ENCODE measurements around the gene FXR1. TPM values are rescaled to one million over a fixed set of nuclear protein-coding genes. Genes with fewer than 3 reads are reported as not detected.
A peak's percentile ranks its signal among the peaks of the same experiment; 100 is the strongest.

Gene FXR1
- total and polyA plus RNA-seq, 2 of the 4 experiments (the other 2 are of a cell fraction), result 110 to 182 TPM

DNA sequence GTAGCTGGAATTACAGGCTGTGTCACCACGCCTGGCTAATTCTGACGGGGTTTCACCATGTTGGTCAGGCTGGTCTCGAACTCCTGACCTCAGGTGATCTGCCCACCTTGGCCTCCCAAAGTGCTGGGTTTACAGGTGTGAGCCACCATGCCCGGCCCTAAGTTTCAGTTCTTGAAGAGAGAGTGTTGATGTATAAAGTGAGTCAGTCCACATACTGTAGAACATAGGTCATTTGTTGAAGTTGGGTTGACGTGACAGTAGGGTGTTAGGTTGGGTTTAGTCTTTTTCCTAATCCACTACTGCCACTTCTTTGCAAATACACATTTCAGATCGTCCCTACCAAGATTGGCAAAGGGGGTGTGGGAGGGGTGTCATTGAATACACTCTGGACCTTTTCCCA lies 61.8 kb downstream of the FXR1 start:
- H3K14ac ChIP-seq (replicated peaks; ENCODE audit: low read depth, low read length), result no peak overlapping the region
- H2BK120ac ChIP-seq (ENCODE audit: low read depth, low read length), result no peak overlapping the region
- 0 out of 2 replicates have a peak, but pooled peaks cover 4% of the 10 kb centered on the region for H3K9me1 ChIP-seq (ENCODE audit: insufficient read depth, low read length)
- H4K20me1 ChIP-seq (ENCODE audit: insufficient read depth, low read length), result no peaks in the 10 kb centered on the region
- TF ChIP-seq, protein P1, sequence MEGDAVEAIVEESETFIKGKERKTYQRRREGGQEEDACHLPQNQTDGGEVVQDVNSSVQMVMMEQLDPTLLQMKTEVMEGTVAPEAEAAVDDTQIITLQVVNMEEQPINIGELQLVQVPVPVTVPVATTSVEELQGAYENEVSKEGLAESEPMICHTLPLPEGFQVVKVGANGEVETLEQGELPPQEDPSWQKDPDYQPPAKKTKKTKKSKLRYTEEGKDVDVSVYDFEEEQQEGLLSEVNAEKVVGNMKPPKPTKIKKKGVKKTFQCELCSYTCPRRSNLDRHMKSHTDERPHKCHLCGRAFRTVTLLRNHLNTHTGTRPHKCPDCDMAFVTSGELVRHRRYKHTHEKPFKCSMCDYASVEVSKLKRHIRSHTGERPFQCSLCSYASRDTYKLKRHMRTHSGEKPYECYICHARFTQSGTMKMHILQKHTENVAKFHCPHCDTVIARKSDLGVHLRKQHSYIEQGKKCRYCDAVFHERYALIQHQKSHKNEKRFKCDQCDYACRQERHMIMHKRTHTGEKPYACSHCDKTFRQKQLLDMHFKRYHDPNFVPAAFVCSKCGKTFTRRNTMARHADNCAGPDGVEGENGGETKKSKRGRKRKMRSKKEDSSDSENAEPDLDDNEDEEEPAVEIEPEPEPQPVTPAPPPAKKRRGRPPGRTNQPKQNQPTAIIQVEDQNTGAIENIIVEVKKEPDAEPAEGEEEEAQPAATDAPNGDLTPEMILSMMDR (conservative IDR thresholded peaks at IDR 0.05; ENCODE audit: low read depth, low read length), result no peak
- no peaks in the 10 kb centered on the region for H3K27me3 ChIP-seq (ENCODE audit: control insufficient read depth, insufficient read depth, low read length)
- no peak overlapping the region for H2BK20ac ChIP-seq (ENCODE audit: low read depth, low read length)
- no peak for ATAC-seq (ENCODE audit: low read depth)
- no peak overlapping the region for H4K5ac ChIP-seq (ENCODE audit: low read depth, low read length)
- intact Hi-C loops (cut with micrococcal nuclease), result loop anchor here (5.0 to 10.0 kb wide), 2 partner anchors 42 to 359 kb away; no protein-coding TSS in a partner anchor
- no peak overlapping the region for H3K23ac ChIP-seq (ENCODE audit: low read depth, low read length)
- no peak overlapping the region for H2AFZ ChIP-seq (replicated peaks; ENCODE audit: low read length, poor library complexity)
- no peak overlapping the region for H2BK15ac ChIP-seq (ENCODE audit: low read depth, low read length)
- H4K8ac ChIP-seq (ENCODE audit: low read depth in 2 of 2, low read length in 2 of 2), result no peak overlapping the region
- no peak overlapping the region for H3K9ac ChIP-seq (ENCODE audit: low read depth, low read length)
- H3K79me1 ChIP-seq (ENCODE audit: low read depth in 1 of 2, low read length in 2 of 2), result peaks cover 5 to 13% of the 10 kb centered on the region in 2 experiments; a peak in 2 of 4 replicates
- in situ Hi-C loops (cut with MboI; ENCODE audit: low sequenced_read_pairs), result loop anchor here (25.0 kb wide), 1 partner anchor 1387 kb away; no protein-coding TSS in a partner anchor
- H3K4me1 ChIP-seq (ENCODE audit: control insufficient read depth, insufficient read depth, low read length), result no peaks in the 10 kb centered on the region
- no TSS peak for BruUV-seq (replicated peaks)
- 100% methylated on average over 3 of the region's 6 CpGs; no CpG with 5 or more reads in 1 of the 2 experiments for WGBS, 2 experiments (ENCODE audit: extremely low coverage in 2 of 2, insufficient read length in 1 of 2)
- H3K9me3 ChIP-seq (ENCODE audit: control insufficient read depth, insufficient read depth, low read length), result no peaks in the 10 kb centered on the region
- peaks cover 25% of the 10 kb centered on the region for H3K36me3 ChIP-seq (ENCODE audit: control insufficient read depth, insufficient read depth, low read length)
- H3K27ac ChIP-seq (ENCODE audit: insufficient read depth, low read length), result no peak overlapping the region
- no peak overlapping the region for H3K18ac ChIP-seq (ENCODE audit: low read depth, low read length)
- ChIA-PET CTCF (no interaction called here), POLR2A (ENCODE audit: unreplicated experiment) (no interaction called here)
- no peak overlapping the region for H3K4me2 ChIP-seq (ENCODE audit: low read depth, low read length)
- no peak overlapping the region for H3K4me3 ChIP-seq (ENCODE audit: insufficient read depth, low read depth, low read length)
- H4K91ac ChIP-seq (ENCODE audit: insufficient read depth, low read depth, low read length), result no peak overlapping the region
- H3K56ac ChIP-seq (ENCODE audit: extremely low read depth, insufficient read depth, low read length), result no peak overlapping the region
- H2AK9ac ChIP-seq (replicated peaks; ENCODE audit: low read depth, low read length, poor library complexity), result no peak overlapping the region
- no peak overlapping the region for H2BK5ac ChIP-seq (ENCODE audit: low read depth, low read length, poor library complexity, severe bottlenecking)
- dilution Hi-C loops (cut with HindIII; ENCODE audit: low sequenced_read_pairs, unreplicated experiment), result no loop called here
- DNase-seq, result peak; percentile 2
- no peak overlapping the region for H2AK5ac ChIP-seq (ENCODE audit: low read depth, low read length)
- H3K4ac ChIP-seq (ENCODE audit: low read depth, low read length), result no peak overlapping the region
